A172 (cell line): Measurements from ENCODE around the gene EMX1. TPM values are rescaled to one million over a fixed set of nuclear protein-coding genes. Genes with fewer than 3 reads are reported as not detected.

Source experiments
- DNase-seq: peaks from one replicate; pipeline ENCODE4 v3.0.0-alpha.2; 2015; ENCODE audit warnings: low spot score
- total RNA-seq: library from RNA; depleted of rRNA; stranded (reverse); fragments of >200 nt; shearing (Covaris generic); gene quantifications from 2 replicates; pipeline ENCODE4 v1.2.3, GENCODE V29; 2014

Gene EMX1
- total RNA-seq, 1 experiment from 2014 or later, result 0.50 TPM

DNA sequence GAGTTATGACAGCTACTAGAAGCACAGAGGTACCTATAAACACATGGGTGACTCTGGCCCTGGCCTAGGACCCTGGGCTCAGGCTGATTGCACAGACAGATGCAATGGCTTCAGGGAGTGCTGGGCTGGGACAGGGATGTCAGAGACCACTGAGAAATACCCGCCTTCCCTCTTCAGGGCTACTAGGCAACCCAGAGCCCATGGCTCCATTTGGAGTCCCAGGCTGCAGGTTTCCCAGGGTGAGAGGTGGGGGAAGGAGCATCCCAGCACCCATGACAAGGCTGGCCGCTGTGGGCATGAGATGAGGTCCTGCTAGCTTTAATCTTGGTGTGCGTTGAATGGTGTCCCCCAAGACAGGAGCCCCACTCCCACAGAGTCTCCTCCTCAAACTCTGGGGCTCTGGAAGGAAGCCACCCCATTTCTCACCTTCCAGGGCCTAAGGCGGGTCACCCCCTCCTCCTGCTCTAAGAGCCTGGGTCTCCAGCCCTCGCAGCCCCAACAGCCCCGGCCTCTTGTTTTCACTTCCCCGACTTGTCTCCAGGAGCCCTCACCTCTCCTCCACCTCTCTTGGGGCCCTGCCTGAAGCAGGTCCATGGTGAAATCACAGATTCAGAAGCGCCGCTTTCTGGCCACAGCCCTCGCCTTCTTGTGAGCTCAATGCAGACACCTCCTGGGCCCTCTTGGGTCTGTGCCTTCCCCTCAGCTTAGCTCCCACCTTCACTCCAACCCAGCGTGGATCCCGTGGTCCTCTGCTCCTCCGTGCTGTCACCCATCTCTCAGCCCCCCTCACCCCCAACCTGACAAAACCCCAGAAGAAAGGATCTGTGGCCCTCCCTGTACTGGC is 41.4 kb downstream of the EMX1 start:
- DNase-seq, result no peak

DNA sequence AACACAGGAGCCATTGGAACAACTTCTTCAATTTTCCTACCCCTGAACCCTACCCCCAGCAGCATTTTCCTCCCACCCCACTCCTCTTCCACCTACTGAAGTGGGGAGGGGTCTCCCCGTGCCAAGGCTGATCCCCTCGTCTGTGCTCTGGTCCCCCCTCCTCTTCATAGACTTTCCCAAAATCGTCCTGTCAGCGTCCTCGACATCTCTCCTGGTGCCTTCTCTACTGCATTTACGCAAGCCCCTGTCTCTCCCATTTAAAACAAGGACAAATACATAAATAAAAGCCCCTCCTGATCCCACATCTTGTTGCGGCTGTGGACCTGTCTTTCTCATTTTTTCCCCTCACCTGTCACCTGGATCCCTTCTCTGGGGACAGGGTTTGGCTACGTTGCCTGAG is 42.2 kb downstream of the EMX1 start:
- DNase-seq, result no peak

DNA sequence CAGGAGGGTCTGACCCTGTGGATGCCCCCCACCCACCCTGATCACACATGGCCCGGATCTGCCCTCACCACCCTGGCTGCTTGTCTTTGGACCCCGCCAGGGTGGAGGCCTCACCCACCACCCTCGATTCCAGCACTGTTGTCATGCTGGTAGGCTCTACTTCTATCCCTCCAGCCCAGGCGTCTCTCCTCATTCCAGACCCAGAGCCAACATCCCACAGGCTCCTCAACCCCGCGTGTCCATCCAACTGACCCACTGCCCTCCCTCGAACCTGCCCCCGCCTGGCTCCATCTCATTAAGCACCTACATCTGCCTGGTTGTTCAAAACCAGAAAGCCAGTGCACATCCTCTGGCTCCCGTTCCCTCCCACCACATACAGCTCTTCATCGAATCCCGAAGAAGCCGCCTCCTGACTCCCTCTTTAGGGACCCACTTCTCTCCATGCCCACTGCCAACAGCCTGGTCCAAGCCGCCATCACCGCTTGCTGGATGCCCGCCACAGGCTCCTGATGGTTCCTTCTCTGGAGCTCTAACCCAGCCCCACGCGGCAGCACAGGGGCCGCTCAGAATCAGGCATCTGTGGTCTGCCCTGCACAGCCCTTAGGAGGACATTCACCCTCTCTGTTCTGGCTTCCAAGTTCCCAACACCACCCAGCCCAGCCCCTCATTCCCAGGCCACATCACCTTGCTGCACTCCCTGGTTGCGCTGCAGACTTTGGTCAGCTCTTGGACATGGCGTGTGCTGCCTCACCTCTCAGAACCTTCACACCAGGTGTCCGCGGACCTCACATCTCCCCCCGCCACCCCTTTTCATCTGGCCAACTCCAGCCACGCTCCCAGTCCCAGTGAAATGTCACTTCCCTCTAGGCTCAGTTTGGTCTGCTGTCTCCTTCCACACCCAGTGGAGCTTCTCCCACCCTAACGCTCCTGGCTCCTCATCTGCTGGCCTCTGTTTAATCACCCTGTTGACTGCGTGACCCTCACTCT is 43.0 kb downstream of the EMX1 start:
- no peak for DNase-seq

DNA sequence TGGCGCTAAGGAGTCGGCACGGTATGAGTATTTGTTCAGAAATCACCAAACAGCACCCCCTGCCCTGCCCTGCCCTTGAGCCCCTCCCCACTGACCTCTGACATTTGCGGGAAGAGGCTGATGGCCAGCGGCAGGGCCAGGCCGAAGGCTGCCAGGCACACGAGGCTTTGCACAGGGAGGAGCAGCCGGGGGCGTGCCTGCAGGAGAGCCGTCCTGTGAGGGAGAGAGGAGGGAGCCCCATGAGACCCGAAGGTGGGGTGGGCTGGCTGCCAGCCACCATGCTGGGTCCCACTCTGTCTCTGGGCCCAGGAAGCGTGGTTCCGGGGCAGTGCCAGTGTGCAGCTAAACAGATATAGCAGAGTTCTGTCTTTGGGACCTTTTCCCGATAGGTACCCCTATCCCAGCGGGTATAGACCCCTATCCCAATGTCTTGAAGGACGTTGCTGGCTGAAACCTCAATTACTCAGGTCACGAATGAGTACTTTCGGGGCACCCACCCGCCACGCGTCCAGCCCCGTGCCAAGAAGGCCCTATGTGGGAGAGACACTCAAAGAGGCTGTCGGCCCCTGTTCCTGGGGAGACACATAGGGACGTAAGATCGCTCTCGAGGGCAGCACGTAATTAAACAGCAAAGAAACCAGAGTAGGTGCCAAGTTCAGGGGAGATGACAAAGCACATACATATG is 43.9 kb downstream of the EMX1 start:
- no peak for DNase-seq

DNA sequence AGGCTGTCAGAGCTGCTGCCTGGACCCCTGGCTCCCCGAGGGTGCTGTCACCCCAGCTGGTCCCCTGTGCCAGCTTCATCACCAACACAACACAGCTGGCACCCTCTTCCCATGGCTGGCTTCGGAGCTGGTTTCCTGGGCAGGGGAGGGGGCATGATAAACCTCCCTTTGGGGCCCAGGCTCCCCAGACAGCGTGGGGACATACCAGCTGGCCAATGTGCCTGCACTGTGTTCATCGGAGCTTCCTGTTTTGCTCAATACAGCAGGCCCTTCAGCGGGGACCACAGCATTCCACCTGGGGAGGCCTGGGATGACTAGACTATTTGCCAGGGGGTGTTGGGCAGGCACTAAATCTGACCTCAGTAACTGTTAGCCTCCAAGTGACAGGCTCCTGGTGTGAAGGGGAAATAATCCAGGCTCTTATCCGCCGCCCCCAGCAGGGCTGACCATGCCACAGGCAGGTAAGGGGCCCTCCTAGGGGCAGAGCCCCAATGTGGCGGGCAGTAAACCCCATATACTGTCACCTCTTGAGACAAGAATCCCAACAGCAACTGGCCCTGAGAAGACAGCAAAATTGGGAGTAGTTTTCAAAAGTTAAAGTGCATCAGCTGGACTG is 44.6 kb downstream of the EMX1 start:
- DNase-seq, result no peak

DNA sequence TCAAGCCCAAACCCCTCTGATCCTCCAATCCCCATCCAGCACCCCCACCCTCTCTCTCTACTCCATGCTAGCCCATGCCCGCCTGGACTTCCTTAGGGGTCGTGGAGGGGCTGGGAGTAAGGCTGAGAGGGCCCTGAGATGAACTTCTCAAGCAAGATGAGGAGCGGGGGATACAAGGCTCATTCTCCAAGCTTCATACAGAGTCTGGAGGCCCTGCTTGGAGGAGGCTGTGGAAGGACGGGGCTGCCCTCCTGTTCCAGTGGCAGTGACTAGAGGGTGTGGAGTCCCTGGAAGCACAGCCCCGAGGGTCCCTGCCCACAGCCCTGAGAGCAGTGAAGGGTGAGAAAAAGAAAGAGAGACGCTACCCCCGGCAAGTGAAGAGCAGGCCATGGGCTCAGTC is 45.6 kb downstream of the EMX1 start:
- DNase-seq, result no peak

DNA sequence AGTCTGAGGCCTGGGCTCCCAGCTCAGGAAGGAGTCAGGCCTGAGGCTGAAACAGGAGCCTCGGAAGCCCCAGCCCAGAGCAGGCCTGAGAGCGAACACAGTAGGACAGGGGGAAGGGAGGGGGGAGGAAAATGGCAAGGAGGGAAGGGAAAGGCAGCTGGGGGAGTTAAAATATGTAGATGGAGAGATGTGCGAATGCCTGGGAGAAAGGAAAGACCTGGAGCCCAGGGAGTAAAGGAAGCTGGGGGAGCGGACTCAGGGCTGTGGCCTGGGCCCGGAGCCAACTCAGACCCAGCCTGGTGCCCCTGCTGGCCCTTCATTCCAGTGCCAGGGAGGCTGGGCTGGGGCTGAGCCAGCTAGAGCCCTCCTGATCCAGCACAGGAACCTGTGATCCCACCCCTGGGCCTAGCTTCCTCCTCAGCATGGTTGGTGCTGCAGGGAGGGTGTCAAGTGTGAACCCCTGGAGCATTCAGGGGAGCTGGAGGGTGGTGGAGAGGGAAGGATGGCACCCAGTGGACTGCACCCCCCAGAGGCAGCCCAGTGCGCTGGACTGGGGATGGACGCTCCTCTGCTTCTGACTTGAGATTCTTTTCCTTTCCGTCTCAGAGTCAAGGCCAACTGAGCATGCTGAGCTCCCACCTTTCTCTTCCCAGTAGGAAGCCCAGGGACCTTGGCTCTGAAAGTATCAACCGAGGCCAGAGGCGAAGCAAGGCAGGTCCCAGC is 46.3 kb downstream of the EMX1 start:
- no peak for DNase-seq

DNA sequence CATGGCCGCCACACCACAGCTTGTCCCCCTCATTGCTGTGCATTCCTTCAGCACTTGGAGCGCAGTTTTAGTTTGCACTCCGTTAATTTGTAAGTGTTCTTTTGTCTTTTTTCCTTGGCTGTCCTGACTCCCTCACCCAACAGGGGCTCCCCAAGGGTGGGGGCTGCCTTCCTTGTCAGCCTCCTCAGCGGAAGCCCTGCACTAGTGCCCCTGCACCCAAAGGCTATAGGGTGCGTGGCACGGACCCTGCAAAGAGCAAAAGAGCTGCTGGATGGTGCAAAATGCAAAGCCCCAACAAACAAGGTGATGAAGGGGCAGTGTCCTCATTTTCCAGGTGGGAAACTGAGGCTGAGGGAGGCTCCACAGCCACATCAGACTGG is 46.8 kb downstream of the EMX1 start:
- no peak for DNase-seq

DNA sequence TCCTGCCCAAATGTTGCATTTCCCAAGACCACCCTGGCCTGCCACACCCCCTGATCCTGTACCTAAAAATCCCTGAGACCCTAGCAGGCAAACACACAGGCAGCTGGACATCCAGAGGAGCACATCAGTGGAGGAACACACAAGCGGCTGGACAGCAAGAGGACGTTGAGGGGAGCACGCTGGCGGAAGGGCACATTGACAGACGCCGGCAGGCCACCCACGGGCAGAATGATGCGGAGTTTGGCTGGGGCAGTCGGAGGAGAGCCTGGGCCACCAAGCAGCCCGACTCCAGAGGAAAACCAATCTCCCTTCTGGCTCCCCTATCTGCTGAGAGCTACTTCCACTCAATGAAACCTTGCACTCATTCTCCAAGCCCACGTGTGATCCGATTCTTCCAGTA is 47.7 kb downstream of the EMX1 start:
- DNase-seq, result no peak

DNA sequence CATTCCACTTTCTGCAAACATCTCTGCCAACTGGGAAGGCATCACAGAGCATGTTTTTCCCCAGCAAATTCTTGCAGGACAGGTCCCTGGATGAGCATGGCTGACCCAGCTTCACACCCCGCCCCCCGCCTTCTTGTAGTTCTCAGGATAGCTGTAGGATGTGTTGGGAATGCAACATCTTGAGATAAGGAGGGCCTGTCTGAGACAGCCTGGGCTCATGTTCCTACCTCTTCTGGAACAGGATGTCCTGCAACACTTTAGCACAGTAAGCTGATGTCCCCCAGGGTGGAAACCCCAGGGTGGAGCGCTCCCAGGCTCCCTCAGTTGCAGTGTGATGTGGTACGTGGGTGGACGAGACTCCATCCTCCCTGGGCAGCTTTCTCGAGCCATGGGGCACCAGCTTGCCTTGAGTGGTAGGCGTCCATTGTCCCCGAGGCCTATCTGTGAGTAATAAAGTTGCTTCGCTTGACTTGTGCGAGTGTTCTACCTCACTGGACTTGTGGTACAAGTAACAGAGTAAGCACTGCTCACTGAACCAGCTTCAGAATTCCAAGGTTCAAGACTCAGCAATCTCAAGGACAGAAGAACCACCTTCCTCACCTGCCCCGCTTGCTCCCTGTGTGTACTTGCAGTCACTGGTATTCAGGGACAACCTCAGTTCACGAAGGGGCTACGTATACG is 48.6 kb downstream of the EMX1 start:
- no peak for DNase-seq

DNA sequence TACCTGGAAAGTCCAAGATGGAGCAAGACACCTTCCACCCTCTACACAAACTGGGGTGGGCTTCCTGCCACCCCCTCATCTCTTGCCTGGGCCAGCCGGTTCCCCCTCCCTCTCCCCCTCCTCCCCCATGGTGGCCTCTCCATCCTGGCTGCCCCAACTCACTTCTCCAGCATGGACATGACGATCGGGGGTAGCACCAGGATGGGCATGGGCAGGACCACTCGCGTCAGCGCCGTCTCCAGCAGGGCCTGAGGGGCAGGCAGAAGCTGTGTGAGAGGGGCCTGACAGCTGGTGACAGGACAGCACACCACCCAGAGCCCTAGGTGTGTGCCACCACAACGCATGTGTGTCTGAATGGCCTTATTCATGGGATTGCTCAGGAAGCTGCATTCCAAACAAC is 51.0 kb downstream of the EMX1 start:
- no peak for DNase-seq

DNA sequence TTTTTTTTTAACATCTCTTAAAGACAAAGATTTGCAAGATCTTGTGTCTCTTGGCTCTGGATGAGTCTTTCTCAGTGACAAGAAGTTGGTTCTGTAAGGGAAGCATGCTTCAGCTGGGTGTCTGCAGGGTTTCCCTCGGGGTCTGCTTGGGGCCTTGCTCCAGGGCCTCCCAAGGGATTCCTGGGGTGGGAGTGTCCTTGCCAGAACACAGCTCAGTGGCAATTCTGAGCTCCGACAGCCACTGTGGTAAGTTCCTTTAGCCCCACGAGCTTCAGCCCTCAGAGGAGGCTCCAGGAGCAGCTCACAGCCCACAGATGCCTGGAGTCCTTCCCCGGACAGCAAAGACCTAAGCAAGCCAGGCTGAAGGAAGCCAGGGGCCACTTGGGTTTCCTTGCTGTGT is 52.4 kb downstream of the EMX1 start:
- no peak for DNase-seq

DNA sequence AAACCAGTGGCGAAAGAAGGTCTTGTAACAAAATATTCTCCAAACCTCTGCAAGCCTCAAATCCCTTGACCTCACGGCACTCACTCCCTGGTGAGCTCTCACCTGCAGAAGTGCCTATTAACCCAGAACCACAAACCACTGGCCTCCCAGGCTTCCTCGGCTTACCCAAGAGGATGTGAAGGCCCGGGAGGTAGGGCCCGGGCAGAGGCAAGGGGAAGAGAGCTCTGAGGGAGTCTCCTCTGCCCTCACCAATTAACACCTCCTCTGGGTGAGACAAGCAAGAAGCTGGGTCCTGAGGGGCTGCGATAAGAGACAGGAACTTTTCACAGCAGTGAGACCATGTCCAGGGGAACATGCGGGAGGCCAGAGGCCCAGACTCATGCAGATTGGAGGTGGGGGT is 53.7 kb downstream of the EMX1 start:
- DNase-seq, result no peak

DNA sequence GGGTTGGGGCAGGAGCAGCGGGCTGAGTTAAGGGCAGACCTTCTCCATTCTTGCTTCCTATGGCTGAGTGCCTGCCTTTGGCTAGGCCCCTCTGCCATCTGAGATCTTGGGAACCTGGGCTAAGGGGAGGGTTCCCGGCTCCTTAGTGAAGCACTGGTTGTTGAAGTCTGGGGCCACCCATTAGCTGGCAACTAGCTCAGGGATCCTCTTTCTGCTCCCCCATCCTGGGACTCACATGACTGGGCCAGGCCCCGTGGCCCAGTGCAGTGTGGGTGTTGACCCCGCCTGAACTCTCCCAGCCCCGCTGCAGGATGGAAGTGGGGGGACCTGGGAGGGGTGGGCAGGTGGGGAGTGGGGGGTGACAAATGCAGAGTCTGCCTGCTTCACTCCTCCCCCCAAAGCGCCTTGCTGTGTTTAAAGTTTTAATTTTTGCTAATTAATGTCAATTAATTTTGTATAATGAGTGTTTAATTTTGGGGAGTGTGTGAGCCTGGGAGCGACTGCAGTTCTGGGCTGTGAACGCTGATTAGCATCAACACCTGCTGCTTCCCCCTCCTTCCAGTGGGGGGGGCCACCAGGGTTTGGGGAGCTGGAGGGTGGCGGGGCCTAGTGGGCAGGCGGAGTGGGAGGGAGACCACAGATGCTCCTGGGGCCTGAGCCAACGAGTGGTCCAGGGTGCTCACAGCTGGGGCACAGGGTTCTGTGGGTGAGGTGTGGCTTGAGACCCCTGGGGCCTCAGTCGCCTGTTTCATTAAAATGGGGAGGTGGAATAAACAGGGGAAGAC is 55.2 kb downstream of the EMX1 start:
- DNase-seq, result no peak

DNA sequence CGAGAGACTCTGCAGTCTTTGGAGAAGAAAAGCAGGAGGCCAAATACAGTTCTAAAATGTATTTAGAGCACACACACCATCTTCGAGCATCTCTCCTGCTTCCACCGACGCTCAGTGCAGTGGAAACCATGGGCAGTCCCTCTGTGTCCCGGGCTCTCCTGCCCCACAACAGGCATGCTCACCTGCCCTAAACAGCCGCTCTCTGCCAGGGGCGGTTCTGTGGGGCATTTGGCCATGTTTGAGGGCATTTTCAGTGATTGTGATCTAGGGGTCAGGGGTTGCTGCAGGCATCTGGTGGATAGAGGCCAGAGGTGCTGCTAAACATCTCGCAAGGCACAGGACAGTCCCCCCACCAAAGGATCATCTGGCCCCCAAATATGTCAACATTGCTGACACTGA is 55.8 kb downstream of the EMX1 start:
- DNase-seq, result no peak

DNA sequence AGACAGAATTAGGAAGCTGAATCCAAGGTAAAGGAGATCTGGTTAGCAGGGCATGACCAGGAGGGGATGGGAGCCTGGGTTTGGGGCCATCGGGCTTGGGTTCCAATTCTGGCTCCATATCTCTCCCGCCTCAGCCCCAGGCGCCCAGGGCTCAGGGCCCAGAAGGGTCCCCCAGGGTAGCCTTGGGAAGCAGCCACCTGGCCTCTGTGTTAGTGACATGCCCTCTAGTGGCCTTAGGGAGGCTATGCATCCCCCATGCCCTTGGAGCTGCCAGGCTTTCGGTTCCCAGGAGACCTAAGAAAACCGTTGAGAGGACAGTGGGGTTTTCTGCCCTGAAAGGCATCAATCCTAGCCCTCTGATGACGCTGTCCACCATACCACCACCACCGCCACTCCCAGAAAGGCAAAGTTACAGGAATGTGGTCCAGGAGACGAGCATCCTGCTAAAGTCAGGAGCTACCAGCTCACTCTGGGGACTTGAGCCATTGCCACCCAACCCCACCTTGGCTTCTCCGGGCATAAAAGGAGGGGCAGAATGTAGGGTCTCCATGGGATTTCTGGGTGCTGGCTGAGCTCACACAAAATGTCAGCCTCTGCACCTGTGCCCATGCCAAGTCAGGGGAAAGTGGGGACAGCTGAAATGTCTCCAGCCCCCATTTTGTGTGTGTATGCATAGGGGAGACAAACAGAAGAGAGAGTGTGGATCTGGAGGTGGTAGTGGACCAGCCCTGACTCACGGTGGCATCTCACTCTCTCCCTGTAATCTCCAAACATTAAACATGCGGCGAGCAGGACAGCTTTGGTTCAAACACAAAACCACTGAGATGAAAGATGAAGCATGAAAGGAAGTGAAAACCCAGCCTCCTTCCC is 56.5 kb downstream of the EMX1 start:
- peak; percentile 50 for DNase-seq

DNA sequence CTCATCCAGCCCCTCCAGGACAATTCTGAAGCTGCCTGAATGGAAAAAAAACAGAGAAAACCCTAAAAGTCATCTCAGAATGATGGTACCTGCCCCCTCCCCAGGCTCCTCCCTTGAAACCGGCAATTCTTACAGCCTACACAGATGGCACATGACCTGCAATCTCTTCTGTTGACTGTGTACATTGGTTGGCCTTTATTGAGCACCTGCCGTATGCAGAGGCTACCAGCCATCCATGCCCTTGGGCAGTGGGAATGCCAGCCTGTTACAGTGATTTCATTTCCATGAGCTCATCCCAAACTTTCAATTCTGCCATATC is 57.1 kb downstream of the EMX1 start:
- DNase-seq, result no peak

DNA sequence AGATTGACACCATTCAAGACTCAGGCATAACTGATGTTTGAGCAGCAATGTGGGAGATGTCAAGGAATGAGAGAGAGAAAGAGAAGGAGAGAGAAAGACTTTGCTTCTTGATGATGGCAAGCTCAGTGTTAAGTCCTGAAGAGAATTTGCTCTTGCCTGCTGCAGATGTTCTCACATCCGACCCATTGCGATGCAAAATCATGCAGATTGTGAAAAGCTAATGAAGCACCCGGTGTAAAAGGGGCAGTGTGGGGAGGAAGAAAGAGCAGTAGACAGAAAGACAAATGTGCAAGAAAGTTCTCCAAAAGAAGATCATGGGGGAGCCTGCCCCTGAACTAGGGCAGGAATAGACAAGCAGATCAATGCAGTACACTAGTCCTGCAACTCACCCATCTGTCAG is 57.7 kb downstream of the EMX1 start:
- no peak for DNase-seq

DNA sequence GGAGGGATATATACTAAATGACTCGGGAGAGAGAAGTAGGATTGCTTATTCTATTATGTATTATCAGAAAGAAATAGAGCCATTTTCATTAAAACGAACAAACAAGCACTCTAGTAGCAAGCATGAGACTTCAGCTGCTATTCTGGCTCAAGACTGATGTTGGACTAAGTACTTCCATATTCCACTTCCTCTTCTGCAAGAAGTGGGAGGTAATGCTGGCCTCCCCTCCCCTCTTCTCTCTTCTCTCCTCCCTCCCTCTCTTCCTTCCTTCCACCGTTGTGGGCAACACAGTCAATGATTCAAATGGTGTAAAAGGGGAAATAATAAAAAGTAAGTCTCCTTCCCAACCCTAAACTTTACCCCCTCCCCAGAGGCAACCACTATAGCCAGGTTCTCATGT is 62.6 kb downstream of the EMX1 start:
- DNase-seq, result no peak
